KG1 (cell line): Measurements from ENCODE around the gene APBA1.

Experiments used
- DNase-seq: peaks from one replicate; lab custom pipeline; 2025; lab: John Stamatoyannopoulos, UW

The APBA1 gene

DNA sequence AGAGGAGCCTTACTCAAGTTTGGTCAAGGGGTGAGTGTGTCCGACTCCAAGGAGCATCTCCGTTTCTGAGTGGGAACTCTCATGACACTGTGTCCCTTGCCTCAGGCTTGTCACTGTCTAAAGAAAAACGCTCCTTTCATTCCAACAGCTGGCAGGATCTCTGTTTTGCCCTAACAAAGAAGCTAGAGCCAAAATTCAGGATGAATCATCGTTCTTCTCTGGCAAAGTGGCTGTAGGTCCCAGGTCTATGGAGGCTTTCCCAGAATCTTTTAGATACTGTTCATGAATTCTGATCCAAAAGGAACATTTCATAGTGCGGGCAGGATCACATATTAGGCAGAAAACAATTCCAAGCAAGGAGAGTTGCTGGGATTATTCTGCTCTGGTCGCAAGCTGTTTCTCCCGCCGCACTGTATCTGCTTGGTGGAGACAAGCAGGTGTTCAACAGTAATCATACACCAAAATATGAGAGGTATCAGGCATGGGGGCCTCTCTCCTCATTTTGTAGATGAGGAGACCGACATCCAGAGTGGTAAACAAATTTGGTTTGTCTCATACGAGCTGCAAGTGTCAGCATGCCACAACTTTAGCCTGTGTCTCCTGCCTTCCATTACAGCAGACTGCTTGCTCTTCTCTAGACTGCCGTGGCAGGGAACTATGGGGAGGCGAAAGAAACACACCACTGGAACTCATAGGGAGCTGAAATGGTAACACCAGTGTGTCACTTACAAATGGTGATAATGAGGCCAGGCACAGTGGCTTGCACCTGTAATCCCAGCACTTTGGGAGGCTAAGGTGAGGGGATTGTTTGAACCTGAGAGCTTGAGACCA is 274.6 kb downstream of the APBA1 start:
- DNase-seq = no peak

- DNase-seq = no peak
Observed at GRCh38 chr9:69396759-69397158, 275.4 kb downstream of the APBA1 start.

DNA sequence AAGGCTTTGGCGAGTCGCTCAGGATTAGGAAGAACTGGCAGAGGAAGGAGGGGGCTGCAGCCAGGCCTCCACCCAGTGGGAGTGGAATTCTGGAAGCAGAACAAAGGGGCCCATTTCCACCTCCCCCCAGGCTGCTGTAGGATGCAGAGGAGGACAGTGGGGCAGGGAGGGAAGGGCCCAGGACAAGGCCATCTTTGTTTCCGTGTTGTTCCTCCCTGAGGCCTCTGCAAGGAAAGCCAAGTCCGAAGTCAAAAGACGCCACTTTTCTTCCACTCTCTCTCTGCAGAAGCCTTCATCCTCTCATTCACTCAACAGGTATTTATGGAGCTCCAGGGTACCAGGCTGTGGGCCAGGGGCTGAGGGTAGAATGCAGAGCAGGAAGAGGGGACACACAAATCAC is 276.5 kb downstream of the APBA1 start:
- DNase-seq = no peak

GRCh38 chr9:69393425-69393824 is 278.7 kb downstream of the APBA1 start:
- DNase-seq = no peak

DNA sequence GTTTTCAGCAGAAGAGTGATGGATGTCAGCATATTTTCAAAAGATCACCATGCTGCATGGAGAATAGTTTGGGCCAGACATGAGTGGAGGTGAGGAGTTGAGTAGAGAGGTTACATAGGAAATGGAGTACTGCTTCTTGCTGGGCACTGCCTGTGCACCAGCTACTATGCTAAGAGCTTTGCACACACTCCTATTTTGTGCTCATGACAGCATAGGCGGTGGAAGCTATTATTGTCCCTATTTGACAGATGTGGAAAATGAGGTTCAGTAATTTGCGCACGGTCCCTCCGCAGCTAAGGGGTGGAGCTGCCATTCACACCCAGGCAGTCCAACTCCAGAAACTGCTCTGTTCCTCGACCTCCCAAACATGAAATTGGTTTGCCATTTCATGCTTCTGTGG is 279.3 kb downstream of the APBA1 start:
- DNase-seq = no peak

DNA sequence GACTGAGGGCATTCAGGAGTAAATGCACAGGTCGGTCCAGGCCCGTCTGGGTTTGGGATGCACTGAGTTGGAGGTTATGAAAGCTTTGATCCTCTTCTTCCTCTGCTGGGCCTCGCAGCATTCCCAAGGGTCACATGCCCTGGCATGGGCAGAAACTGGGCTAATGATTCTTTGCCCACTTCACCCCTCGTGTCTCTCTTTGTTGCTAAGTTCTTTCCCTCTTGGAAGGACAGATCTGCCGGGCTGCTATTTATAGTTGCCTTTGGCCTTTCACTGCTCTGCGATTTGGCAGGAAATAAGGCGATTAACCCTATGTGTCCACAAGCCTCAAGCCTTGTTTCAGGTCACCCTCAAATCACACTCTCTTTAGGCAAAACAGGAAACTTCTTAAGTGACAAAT is 280.2 kb downstream of the APBA1 start:
- DNase-seq = no peak

- DNase-seq = no peak
Observed at GRCh38 chr9:69391487-69391886, 280.7 kb downstream of the APBA1 start.

- DNase-seq = no peak
Observed at GRCh38 chr9:69389437-69389995, 282.7 kb downstream of the APBA1 start.

- no peak for DNase-seq
Observed at GRCh38 chr9:69388596-69388995, 283.6 kb downstream of the APBA1 start.

GRCh38 chr9:69386651-69387050 is 285.5 kb downstream of the APBA1 start:
- DNase-seq = no peak

DNA sequence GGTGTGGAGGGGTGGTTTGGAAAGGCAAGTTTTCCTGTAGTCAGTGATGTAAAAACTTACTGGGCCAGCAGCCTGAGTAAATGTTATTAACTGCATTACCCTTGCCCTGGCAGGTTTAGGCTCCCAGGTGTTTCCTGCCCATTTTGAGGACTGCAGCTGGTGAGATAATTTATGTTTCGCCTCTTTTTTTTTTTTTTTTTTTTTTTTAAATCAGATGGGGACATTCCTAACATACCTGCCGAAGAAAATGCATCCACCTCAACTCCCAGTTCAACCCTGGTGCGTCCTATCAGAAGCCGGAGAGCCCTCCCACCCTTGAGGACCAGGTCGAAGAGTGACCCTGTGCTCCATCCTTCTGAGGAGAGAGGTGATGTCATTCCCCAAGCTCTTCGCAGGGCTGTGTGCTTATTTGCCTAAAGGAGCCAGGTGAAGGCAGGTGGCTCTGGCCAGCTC is 286.6 kb downstream of the APBA1 start:
- DNase-seq = no peak

- no peak for DNase-seq
Observed at GRCh38 chr9:69382135-69382534, 290.0 kb downstream of the APBA1 start.

DNA sequence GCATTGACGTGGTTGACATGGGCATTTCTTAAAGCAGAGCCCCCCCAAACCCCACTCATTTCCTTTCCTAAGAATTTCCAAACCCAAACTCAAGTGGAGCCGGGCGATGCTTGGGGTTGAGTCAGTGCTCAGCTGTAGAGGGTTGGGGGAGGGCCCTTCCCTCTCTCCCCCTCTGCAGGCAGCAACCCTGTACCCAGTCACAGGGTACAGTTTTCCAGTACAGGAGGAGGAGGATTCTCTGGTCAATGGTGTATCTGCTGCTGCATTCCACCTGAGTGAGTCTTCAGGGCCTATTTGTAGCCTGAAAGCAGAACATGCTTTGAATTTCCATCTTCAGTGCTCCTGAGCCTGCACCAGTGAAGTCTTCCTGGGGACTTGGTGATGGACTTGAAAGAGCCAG is 291.4 kb downstream of the APBA1 start:
- no peak for DNase-seq

- no peak for DNase-seq
Observed at GRCh38 chr9:69380301-69380700, 291.9 kb downstream of the APBA1 start.

GRCh38 chr9:69379270-69379982 is 292.7 kb downstream of the APBA1 start:
- no peak for DNase-seq

DNA sequence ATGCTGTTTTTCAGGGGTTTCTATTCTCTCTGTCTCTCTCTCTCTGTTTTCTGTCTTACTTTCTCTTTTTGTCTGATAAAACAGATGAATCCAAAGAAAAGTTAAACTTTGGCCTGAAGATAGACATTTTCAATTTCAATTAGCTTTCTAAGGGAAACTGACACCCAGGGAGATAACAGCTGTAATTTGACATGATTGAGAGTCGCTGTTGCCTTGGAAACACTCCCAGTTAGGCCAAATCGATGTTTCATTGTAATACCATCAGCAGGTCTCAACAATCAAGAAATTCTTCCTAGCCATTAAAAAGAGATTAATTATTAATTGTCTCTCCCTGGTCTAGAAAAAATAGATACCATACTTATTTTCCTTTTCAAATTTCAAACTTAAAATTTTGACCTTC is 294.2 kb downstream of the APBA1 start:
- DNase-seq = no peak
